Measurements from ENCODE around the gene AKR1B1. TPM values are rescaled to one million over a fixed set of nuclear protein-coding genes. Genes with fewer than 3 reads are reported as not detected.

The AKR1B1 gene
- total RNA-seq, 4 donors from 2014 or later, result 66.0 to 110 (median 104) TPM

GRCh38 chr7:134462337-134462925 is 3.5 kb upstream of the AKR1B1 start:
- no peak for DNase-seq (ENCODE audit: low spot score)
- no peak for TF ChIP-seq CTCF (IDR thresholded peaks at IDR 0.05)
- no peak for ATAC-seq (ENCODE audit: low FRiP score)

- no peak for ATAC-seq (ENCODE audit: low FRiP score)
- DNase-seq (ENCODE audit: low spot score), result no peak
- no peak for TF ChIP-seq CTCF (IDR thresholded peaks at IDR 0.05)
Observed at GRCh38 chr7:134461916-134462315, 3.0 kb upstream of the AKR1B1 start.

- ATAC-seq (ENCODE audit: low FRiP score) (no peak), DNase-seq (ENCODE audit: low spot score) (no peak)
- TF ChIP-seq CTCF (IDR thresholded peaks at IDR 0.05), result no peak
Observed at GRCh38 chr7:134459981-134460380, 1.1 kb upstream of the AKR1B1 start.

- DNase-seq (ENCODE audit: low spot score), result no peak
- TF ChIP-seq CTCF (IDR thresholded peaks at IDR 0.05), result no peak
- ATAC-seq (ENCODE audit: low FRiP score), result peak; percentile 57
Observed at GRCh38 chr7:134458341-134458805, 527 bp downstream of the AKR1B1 start.

GRCh38 chr7:134457210-134457609 is 1.7 kb downstream of the AKR1B1 start:
- TF ChIP-seq CTCF (IDR thresholded peaks at IDR 0.05), result no peak
- DNase-seq (ENCODE audit: low spot score), result no peak
- no peak for ATAC-seq (ENCODE audit: low FRiP score)

- DNase-seq (ENCODE audit: low spot score), result no peak
- ATAC-seq (ENCODE audit: low FRiP score), result no peak
- TF ChIP-seq CTCF (IDR thresholded peaks at IDR 0.05), result no peak
Observed at GRCh38 chr7:134454277-134454676, 4.6 kb downstream of the AKR1B1 start.

GRCh38 chr7:134453518-134453917 is 5.4 kb downstream of the AKR1B1 start:
- no peak for TF ChIP-seq CTCF (IDR thresholded peaks at IDR 0.05)
- ATAC-seq (ENCODE audit: low FRiP score) (no peak), DNase-seq (ENCODE audit: low spot score) (no peak)
